ENCODE measurements around the gene CTDSPL. TPM values are rescaled to one million over a fixed set of nuclear protein-coding genes. Genes with fewer than 3 reads are reported as not detected.
A peak's percentile ranks its signal among the peaks of the same experiment; 100 is the strongest.

Gene CTDSPL
- total and polyA plus RNA-seq, 2 of the 13 experiments (the other 11 are each of a cell fraction or from before 2014, with no cell fraction given) = 26.1 to 142 TPM

GRCh38 chr3:37935756-37936666, 74.3 kb downstream of the CTDSPL start (continued):
- TF ChIP-seq, protein P1, sequence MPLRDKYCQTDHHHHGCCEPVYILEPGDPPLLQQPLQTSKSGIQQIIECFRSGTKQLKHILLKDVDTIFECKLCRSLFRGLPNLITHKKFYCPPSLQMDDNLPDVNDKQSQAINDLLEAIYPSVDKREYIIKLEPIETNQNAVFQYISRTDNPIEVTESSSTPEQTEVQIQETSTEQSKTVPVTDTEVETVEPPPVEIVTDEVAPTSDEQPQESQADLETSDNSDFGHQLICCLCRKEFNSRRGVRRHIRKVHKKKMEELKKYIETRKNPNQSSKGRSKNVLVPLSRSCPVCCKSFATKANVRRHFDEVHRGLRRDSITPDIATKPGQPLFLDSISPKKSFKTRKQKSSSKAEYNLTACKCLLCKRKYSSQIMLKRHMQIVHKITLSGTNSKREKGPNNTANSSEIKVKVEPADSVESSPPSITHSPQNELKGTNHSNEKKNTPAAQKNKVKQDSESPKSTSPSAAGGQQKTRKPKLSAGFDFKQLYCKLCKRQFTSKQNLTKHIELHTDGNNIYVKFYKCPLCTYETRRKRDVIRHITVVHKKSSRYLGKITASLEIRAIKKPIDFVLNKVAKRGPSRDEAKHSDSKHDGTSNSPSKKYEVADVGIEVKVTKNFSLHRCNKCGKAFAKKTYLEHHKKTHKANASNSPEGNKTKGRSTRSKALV (CRISPR knock-in tag; IDR thresholded peaks at IDR 0.05) = no peak
- no peak for TF ChIP-seq RBFOX2 (IDR thresholded peaks at IDR 0.05; ENCODE audit: low read depth, low read length)
- no peak for TF ChIP-seq ZSCAN20 (CRISPR knock-in tag; IDR thresholded peaks at IDR 0.05; ENCODE audit: borderline replicate concordance)
- TF ChIP-seq HNF4G (IDR thresholded peaks at IDR 0.05; ENCODE audit: borderline replicate concordance, low read depth, low read length) = peak; percentile 69; the same call in 1 of the 2 replicates
- TF ChIP-seq HNF4G (CRISPR knock-in tag; IDR thresholded peaks at IDR 0.05; ENCODE audit: borderline replicate concordance, low read depth) = no peak
- no peak for TF ChIP-seq CREB3 (CRISPR knock-in tag; IDR thresholded peaks at IDR 0.05)
- no peak for TF ChIP-seq ZNF615 (CRISPR knock-in tag; IDR thresholded peaks at IDR 0.05; ENCODE audit: borderline replicate concordance)
- TF ChIP-seq JDP2 (CRISPR knock-in tag; IDR thresholded peaks at IDR 0.05; ENCODE audit: borderline replicate concordance) = no peak
- no peak for TF ChIP-seq TBL1XR1 (IDR thresholded peaks at IDR 0.05; ENCODE audit: borderline replicate concordance, low read length, partially characterized antibody)
- no peak for TF ChIP-seq ZHX2 (IDR thresholded peaks at IDR 0.05; ENCODE audit: low read depth)
- no peak for TF ChIP-seq ZHX2 (CRISPR knock-in tag; IDR thresholded peaks at IDR 0.05; ENCODE audit: borderline replicate concordance)
- peak; percentile 54; the same call in 1 of the 2 replicates for TF ChIP-seq ZBTB7B (CRISPR knock-in tag; IDR thresholded peaks at IDR 0.05)
- TF ChIP-seq ERF (CRISPR knock-in tag; IDR thresholded peaks at IDR 0.05) = peak; percentile 49; the same call in 1 of the 2 replicates
- TF ChIP-seq MED8 (CRISPR knock-in tag; IDR thresholded peaks at IDR 0.05; ENCODE audit: insufficient replicate concordance) = peak; percentile 19
- no peak for TF ChIP-seq DR1 (CRISPR knock-in tag; IDR thresholded peaks at IDR 0.05)
- TF ChIP-seq SKIL (CRISPR knock-in tag; IDR thresholded peaks at IDR 0.05; ENCODE audit: borderline replicate concordance) = no peak; the same call in 1 of the 2 replicates
- TF ChIP-seq ATAD3A (CRISPR knock-in tag; IDR thresholded peaks at IDR 0.05) = no peak
- TF ChIP-seq GABPB1 (CRISPR knock-in tag; IDR thresholded peaks at IDR 0.05) = no peak

Data from HepG2 (cell line).